Vagina (tissue), 2 donors: ENCODE results near the gene ASB10.

Experiments used
- CTCF ChIP-seq, 3 experiments: fragments of 450-650 bp in 2 of 3; fragments of 200-600 bp in 1 of 3; sonication (generic) in 1 of 3; IDR thresholded peaks; one replicate each; pipeline ENCODE4 v1.5.1; 2017 to 2019; ENCODE audit warnings: antibody characterized with exemption in 3 of 3, mild to moderate bottlenecking in 2 of 3, moderate library complexity in 2 of 3
- POLR2A ChIP-seq, 2 donors: fragments of 450-650 bp; IDR thresholded peaks; one replicate each; pipeline ENCODE4 v1.6.1; 2017; ENCODE audit warnings: antibody characterized with exemption in 2 of 2, mild to moderate bottlenecking in 2 of 2, moderate library complexity in 2 of 2
- POLR2AphosphoS5 ChIP-seq, 2 donors: sonication (generic); formaldehyde crosslinking; IDR thresholded peaks; one replicate each; pipeline ENCODE4 v1.9.0; 2017; ENCODE audit warnings: antibody characterized with exemption in 2 of 2, mild to moderate bottlenecking in 2 of 2, low read depth in 1 of 2; ENCODE audit not compliant: insufficient read depth in 1 of 2

DNA sequence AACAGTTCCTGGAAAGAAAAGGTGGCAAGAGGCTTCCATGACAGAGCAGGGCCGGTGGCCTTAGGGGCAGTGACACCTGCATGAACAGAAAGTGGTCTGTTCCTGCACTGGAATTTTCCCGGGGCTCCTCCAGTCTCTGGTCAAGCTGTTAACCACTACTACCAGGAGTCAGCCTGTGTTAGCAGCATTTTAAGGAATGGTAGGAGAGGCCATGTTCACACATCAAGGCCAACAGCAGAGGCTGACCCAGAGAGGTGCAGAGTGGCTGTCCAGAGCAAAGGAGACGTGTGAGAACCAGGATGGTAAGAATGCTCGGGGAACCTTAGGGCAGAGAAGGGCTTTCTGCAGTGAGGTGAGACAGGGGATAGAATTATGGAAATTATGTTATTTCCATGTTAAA is 14.7 kb upstream of the ASB10 start:
- no peak for TF ChIP-seq CTCF (IDR thresholded peaks at IDR 0.05)
- no peak for TF ChIP-seq POLR2AphosphoS5 (IDR thresholded peaks at IDR 0.05; ENCODE audit: insufficient read depth in 1 of 2, low read depth in 1 of 2)
- no peak for TF ChIP-seq POLR2A (IDR thresholded peaks at IDR 0.05)
